ENCODE data around the gene PP2D1. TPM values are rescaled to one million over a fixed set of nuclear protein-coding genes. Genes with fewer than 3 reads are reported as not detected.

PP2D1 gene
- total RNA-seq, 1 donor from 2014 or later: not detected

Other genes with a start within 250 kb of the PP2D1 start
- 0.94 TPM in 1 of 2 replicates, not detected in the other for gene EFHB, start 78.0 kb downstream of the PP2D1 start, total RNA-seq
- gene RAB5A, start 65.2 kb downstream of the PP2D1 start, total RNA-seq: 43.5 and 49.5 TPM in 2 replicates
- gene KAT2B, start 28.2 kb upstream of the PP2D1 start, total RNA-seq: 10.9 and 12.1 TPM in 2 replicates
- gene SGO1, start 173.9 kb upstream of the PP2D1 start, total RNA-seq: 19.2 and 20.8 TPM in 2 replicates